ENCODE results near the gene CCK.

GRCh38 chr3:42254566-42254965 lies 11.4 kb downstream of the CCK start:
- TF ChIP-seq POLR2A (IDR thresholded peaks at IDR 0.05) (no peak), CTCF (IDR thresholded peaks at IDR 0.05) (no peak)
